GM21367 (cell line): ENCODE results near the gene PLXNA4.

Experiments
- ATAC-seq: cut with Tn5 transposase; IDR thresholded peaks from one replicate; pipeline ENCODE4 v1.9.1; 2021; ENCODE audit not compliant: unreplicated experiment

Gene PLXNA4

GRCh38 chr7:132475669-132476116, 100.6 kb downstream of the PLXNA4 start:
- no peak for ATAC-seq

GRCh38 chr7:132475037-132475668, 101.1 kb downstream of the PLXNA4 start:
- ATAC-seq = no peak

DNA sequence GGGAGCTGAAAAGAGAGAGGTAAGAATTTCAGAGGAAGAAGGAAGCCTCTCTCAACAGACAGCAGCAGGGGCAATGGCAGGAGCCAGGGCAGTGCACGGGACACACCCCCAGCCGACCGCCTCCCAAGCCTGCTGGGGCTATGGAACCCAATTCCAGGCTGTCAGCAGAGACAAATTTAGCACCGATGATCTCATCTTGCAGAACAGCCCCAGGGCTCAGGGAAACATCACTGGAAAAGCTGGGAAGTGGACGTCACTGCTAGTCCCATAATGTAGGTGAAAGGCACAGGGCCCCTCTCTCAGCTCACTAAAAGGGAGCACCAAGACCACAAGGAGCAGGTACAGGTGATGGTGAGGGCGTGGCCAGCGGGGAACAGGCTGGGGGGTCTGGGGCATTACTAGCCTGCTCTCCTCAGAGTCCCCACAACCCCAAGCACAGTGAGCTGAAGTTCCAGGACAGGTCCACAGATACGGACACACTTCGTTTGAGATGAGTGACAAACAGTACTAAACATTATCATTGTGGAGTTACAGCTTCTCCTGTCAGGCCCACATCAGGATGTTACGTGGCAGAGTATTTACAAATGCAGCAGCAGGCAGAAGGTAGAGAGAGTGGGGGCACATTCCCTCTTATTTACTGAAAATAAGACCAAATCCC, 103.7 kb downstream of the PLXNA4 start:
- no peak for ATAC-seq

DNA sequence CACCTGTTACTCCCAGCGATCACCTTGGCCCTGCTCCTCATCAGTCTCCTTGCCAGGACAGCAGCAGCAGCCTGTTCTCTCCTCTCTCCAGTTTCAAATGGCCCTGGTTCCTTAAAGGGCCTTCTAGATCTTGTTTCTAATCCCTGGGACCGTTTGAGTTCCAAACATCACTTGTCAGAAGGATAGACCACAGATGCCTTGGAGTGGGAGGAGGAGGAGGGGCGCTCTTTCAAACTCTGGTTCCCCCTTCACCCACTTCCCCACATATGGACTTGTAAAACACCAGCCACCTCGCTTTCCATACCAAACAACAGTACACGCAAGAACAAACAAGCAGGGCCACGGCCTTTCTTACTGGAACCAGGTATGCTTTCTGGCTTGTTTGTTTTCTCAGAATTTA, 104.8 kb downstream of the PLXNA4 start:
- ATAC-seq = no peak

DNA sequence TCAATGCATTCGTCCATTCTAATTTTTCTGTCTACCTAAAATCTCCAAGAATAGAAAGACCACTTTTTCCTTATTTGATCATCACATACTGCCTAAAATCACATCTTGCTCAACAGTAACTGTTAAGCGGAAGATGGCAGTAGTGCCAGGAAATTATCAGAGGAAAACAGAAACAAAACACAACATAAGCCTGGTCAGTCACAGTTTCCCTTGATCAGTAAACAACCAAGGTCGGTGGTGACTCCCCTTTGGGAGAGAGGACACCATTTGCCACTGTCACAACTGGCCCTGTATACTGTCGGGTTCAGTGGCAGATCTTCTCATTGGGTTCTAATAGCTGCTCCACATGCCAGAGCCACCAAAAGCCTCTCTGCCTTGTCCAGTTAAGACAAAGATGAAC, 106.6 kb downstream of the PLXNA4 start:
- no peak for ATAC-seq

GRCh38 chr7:132469264-132469663, 107.0 kb downstream of the PLXNA4 start:
- no peak for ATAC-seq

- ATAC-seq = no peak
These were observed 109.9 kb downstream of the PLXNA4 start for GRCh38 chr7:132466367-132466766.

DNA sequence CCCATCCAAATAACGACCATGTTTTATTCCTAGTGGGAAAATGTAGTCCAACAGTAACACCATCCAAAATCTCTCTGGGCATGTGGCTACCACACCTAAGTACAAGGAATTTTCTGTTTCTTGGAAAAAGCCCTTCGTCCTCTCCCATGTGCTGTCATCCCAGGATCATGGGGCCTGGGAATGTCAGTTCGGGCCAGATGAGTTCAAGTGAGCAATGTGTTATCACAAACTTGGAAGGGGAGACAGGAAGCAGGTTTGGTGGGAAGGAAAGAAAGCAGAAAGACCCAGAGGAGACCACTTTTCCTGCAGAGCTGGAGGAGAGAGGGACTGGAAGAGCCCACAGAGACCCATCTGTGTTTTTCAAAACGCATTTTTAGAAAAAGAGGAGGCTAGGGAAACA, 110.8 kb downstream of the PLXNA4 start:
- no peak for ATAC-seq

- no peak for ATAC-seq
These were observed 111.5 kb downstream of the PLXNA4 start for GRCh38 chr7:132464740-132465139.

- ATAC-seq = no peak
These were observed 112.3 kb downstream of the PLXNA4 start for GRCh38 chr7:132463922-132464321.

- no peak for ATAC-seq
These were observed 113.8 kb downstream of the PLXNA4 start for GRCh38 chr7:132462478-132462877.

GRCh38 chr7:132461032-132461592, 115.2 kb downstream of the PLXNA4 start:
- ATAC-seq = no peak

- ATAC-seq = no peak
These were observed 117.5 kb downstream of the PLXNA4 start for GRCh38 chr7:132458729-132459128.

DNA sequence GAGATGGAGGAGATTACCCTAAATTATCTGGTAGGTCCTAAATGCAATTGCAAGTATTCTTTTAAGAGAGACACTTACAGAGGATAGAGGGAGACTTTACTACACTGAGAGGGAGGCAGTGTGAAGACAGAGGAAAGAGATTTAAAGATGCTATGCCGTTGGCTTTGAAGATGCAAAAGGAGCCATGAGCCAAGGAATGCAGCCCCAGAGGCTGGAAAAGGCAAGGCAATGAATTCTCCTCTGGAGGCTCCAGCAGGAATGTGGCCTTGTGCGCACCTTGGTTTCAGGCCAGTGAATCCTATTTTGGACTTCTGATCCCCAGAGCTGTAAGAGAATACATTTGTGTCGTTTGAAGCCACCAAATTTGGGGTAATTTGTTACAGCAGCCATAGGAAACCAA, 118.6 kb downstream of the PLXNA4 start:
- no peak for ATAC-seq

DNA sequence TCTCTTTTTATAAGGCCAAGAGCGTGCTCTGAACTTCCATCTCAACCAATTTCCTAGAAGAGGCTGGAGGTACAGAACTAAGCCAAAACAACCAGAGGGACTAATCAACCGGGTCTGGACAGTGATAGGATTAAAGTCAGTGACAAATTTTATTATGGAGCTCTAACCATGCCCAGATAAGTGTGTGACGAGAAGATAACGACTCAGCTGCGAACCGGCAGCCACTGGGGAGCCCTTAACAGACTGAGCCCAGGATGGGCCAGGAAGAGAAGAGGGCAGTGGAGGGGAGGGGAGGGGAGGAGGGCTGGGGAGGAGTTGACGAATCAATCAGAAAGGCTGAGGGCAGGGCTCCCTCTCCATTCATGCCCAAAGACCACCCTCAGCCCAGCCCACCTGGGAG, 119.9 kb downstream of the PLXNA4 start:
- no peak for ATAC-seq

DNA sequence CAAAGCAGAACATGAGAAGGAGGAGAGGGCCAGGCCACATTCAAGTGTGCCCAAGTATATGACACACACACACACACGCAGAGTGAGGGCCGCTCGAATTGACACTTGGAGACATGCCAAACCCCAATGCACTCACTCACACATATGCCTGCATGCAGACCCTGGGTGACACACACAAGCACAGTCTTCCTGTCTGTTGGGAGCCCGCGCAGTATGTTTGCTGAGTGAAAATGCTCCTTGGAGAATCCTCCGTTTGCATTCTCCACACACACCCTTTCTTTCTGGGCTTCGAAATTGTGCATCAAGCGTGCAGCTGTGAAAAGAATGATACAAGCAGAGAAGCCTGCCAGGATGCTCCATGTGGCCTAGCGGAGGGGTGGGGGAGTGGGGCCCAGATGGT, 120.9 kb downstream of the PLXNA4 start:
- no peak for ATAC-seq

GRCh38 chr7:132453826-132454225, 122.4 kb downstream of the PLXNA4 start:
- no peak for ATAC-seq

GRCh38 chr7:132451161-132451560, 125.1 kb downstream of the PLXNA4 start:
- ATAC-seq = no peak

GRCh38 chr7:132450696-132451095, 125.6 kb downstream of the PLXNA4 start:
- ATAC-seq = no peak

GRCh38 chr7:132450188-132450587, 126.1 kb downstream of the PLXNA4 start:
- ATAC-seq = no peak

DNA sequence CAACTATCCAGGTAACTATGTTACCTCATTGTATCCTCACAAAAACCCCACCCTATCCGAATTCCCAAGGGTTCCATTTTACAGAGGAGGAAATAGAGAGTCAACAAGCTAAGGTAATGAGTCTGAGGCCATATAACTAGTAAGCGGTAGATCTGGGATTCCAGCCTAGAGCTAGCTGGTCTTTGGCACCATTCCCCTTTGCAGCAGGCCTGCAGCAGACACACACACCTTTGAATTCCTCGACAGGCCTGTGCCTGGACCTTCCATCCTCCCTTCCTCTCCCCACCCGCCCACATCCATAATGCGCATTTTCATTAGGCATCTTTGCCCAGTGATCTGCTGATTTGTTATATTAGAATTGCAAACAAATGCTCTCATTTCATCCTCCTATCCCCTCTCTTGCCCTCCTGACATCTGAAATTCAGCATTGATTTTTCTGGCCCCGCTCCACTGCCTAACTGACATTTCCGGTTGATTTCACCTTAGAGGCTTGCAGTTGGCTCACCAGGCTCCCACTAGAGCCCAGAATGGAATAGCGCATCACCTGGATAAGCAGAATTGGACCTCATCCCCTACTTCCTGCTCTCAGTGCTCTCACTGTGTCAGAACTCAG, 129.5 kb downstream of the PLXNA4 start:
- no peak for ATAC-seq

GRCh38 chr7:132446260-132446659, 130.0 kb downstream of the PLXNA4 start:
- no peak for ATAC-seq
